GM23338 (cell line): Measurements from ENCODE around the gene PPP1R37.

ENCODE experiments used
- CREB1 ChIP-seq: fragments of 250-450 bp; sonication (Bioruptor Pico); IDR thresholded peaks from 2 replicates; pipeline ENCODE4 v1.5.0; 2020; ENCODE audit warnings: low read depth, mild to moderate bottlenecking, moderate library complexity
- EZH2 ChIP-seq: fragments of 200-600 bp; sonication (generic); IDR thresholded peaks from one replicate; pipeline ENCODE4 v1.8.0; 2017; ENCODE audit warnings: antibody characterized with exemption, mild to moderate bottlenecking, low read depth; ENCODE audit not compliant: unreplicated experiment
- NANOG ChIP-seq: IDR thresholded peaks from 2 replicates; pipeline ENCODE4 v1.6.1; 2016; ENCODE audit warnings: antibody characterized with exemption, borderline replicate concordance
- ZNF331 ChIP-seq: fragments of 250-450 bp; sonication (Bioruptor Pico); IDR thresholded peaks from 2 replicates; pipeline ENCODE4 v1.5.0; 2020; ENCODE audit warnings: low read depth, mild to moderate bottlenecking, moderate library complexity
- TF ChIP-seq, protein P1 (sequence below), 2 experiments: fragments of 200-600 bp in 1 of 2; sonication (generic) in 1 of 2; conservative IDR thresholded peaks; 2 replicates each; pipeline versions ENCODE4 v1.5.1 to v1.6.1; 2016 to 2017; ENCODE audit warnings: antibody characterized with exemption in 2 of 2, low read depth in 2 of 2, mild to moderate bottlenecking in 2 of 2, moderate library complexity in 1 of 2
- TF ChIP-seq, protein P2 (sequence below): IDR thresholded peaks from 2 replicates; pipeline ENCODE4 v1.6.1; 2016; ENCODE audit warnings: antibody characterized with exemption

GRCh38 chr19:45113628-45114027 lies 20.6 kb downstream of the PPP1R37 start:
- no peak for TF ChIP-seq EZH2
- TF ChIP-seq, protein P1, sequence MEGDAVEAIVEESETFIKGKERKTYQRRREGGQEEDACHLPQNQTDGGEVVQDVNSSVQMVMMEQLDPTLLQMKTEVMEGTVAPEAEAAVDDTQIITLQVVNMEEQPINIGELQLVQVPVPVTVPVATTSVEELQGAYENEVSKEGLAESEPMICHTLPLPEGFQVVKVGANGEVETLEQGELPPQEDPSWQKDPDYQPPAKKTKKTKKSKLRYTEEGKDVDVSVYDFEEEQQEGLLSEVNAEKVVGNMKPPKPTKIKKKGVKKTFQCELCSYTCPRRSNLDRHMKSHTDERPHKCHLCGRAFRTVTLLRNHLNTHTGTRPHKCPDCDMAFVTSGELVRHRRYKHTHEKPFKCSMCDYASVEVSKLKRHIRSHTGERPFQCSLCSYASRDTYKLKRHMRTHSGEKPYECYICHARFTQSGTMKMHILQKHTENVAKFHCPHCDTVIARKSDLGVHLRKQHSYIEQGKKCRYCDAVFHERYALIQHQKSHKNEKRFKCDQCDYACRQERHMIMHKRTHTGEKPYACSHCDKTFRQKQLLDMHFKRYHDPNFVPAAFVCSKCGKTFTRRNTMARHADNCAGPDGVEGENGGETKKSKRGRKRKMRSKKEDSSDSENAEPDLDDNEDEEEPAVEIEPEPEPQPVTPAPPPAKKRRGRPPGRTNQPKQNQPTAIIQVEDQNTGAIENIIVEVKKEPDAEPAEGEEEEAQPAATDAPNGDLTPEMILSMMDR (conservative IDR thresholded peaks at IDR 0.05; ENCODE audit: low read depth in 2 of 2) = no peak
- no peak for TF ChIP-seq ZNF331 (CRISPR knock-in tag)
- TF ChIP-seq, protein P2, sequence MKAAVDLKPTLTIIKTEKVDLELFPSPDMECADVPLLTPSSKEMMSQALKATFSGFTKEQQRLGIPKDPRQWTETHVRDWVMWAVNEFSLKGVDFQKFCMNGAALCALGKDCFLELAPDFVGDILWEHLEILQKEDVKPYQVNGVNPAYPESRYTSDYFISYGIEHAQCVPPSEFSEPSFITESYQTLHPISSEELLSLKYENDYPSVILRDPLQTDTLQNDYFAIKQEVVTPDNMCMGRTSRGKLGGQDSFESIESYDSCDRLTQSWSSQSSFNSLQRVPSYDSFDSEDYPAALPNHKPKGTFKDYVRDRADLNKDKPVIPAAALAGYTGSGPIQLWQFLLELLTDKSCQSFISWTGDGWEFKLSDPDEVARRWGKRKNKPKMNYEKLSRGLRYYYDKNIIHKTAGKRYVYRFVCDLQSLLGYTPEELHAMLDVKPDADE = no peak
- TF ChIP-seq NANOG = no peak
- TF ChIP-seq CREB1 (CRISPR knock-in tag) = no peak
